Mesodermal cell (in vitro differentiated cells): ENCODE measurements around the gene LDLRAD4.
A peak's percentile ranks its signal among the peaks of the same experiment; 100 is the strongest.

Experiments
- H3K27ac ChIP-seq: 2 replicates; pipeline ENCODE4 v1.7.0; 2013; ENCODE audit warnings: mild to moderate bottlenecking, low read depth, low read length, moderate library complexity; ENCODE audit not compliant: severe bottlenecking
- H3K36me3 ChIP-seq: 2 replicates; pipeline ENCODE4 v1.7.1; 2013; ENCODE audit warnings: mild to moderate bottlenecking, low read length, moderate library complexity; ENCODE audit not compliant: control insufficient read depth, insufficient read depth
- H3K4me1 ChIP-seq: one replicate; pipeline ENCODE4 v1.7.1; 2013; ENCODE audit warnings: mild to moderate bottlenecking, low read length; ENCODE audit not compliant: insufficient read depth, control insufficient read depth, poor library complexity, severe bottlenecking
- H3K4me3 ChIP-seq: 2 replicates; pipeline ENCODE4 v1.7.0; 2013; ENCODE audit warnings: low read length, control low read depth, mild to moderate bottlenecking; ENCODE audit not compliant: insufficient read depth, poor library complexity, severe bottlenecking; ENCODE audit errors: extremely low read depth
- H3K9me3 ChIP-seq: 2 replicates; pipeline ENCODE4 v1.7.1; 2013; ENCODE audit warnings: mild to moderate bottlenecking, low read length, moderate library complexity; ENCODE audit not compliant: control insufficient read depth
- WGBS, 2 experiments: methylation state at CpG; one replicate each; pipeline ENCODE4 v1.1.5; 2013; ENCODE audit warnings: missing lambda C conversion rate in 2 of 2; ENCODE audit not compliant: insufficient coverage in 2 of 2; 5-methylcytosine and 5-hydroxymethylcytosine counted together

Gene LDLRAD4

GRCh38 chr18:13199169-13199568 lies 19.4 kb upstream of the LDLRAD4 start:
- 40 to 100% methylated on average over 1 of the region's 3 CpGs for WGBS, 2 experiments
- Histone ChIP-seq H3K36me3 (no peaks in the 10 kb centered on the region), H3K4me1 (no peaks in the 10 kb centered on the region), H3K9me3 (peaks cover 3% of the 10 kb centered on the region), H3K4me3 (no peak overlapping the region), H3K27ac (no peak overlapping the region)

- no CpG with 5 or more reads among the region's 3 CpGs for WGBS, 2 experiments
- Histone ChIP-seq H3K4me1 (no peaks in the 10 kb centered on the region), H3K27ac (no peak overlapping the region), H3K4me3 (no peak overlapping the region), H3K36me3 (no peaks in the 10 kb centered on the region), H3K9me3 (peaks cover 3% of the 10 kb centered on the region)
These were observed 17.3 kb upstream of the LDLRAD4 start for GRCh38 chr18:13201292-13201691.

- no peaks in the 10 kb centered on the region for H3K36me3 ChIP-seq
- H3K9me3 ChIP-seq = peaks cover 3% of the 10 kb centered on the region
- 86 to 92% methylated on average over 7 to 8 of the region's 8 CpGs for WGBS, 2 experiments
- no peak overlapping the region for H3K4me3 ChIP-seq
- no peak overlapping the region for H3K27ac ChIP-seq
- no peaks in the 10 kb centered on the region for H3K4me1 ChIP-seq
These were observed 16.0 kb upstream of the LDLRAD4 start for GRCh38 chr18:13202571-13202970.

- 70 to 93% methylated on average over 2 to 3 of the region's 6 CpGs for WGBS, 2 experiments
These were observed 12.3 kb upstream of the LDLRAD4 start for GRCh38 chr18:13206301-13206700.

GRCh38 chr18:13207294-13207693 lies 11.3 kb upstream of the LDLRAD4 start:
- 94 to 98% methylated on average over 3 to 6 of the region's 6 CpGs for WGBS, 2 experiments

More at GRCh38 chr18:13206301-13206700, 12.3 kb upstream of the LDLRAD4 start:
- Histone ChIP-seq H3K4me3 (no peak overlapping the region), H3K27ac (no peak overlapping the region), H3K4me1 (no peaks in the 10 kb centered on the region), H3K36me3 (no peaks in the 10 kb centered on the region), H3K9me3 (no peaks in the 10 kb centered on the region)

GRCh38 chr18:13211534-13211933 lies 7.0 kb upstream of the LDLRAD4 start:
- 59 to 63% methylated on average over 3 to 5 of the region's 7 CpGs for whole genome bisulfite sequencing, 2 experiments
- Histone ChIP-seq H3K36me3 (no peaks in the 10 kb centered on the region), H3K4me1 (no peaks in the 10 kb centered on the region), H3K27ac (no peak overlapping the region), H3K9me3 (no peaks in the 10 kb centered on the region), H3K4me3 (no peak overlapping the region)

More at GRCh38 chr18:13207294-13207693, 11.3 kb upstream of the LDLRAD4 start:
- Histone ChIP-seq H3K4me1 (no peaks in the 10 kb centered on the region), H3K9me3 (no peaks in the 10 kb centered on the region), H3K36me3 (no peaks in the 10 kb centered on the region), H3K27ac (no peak overlapping the region), H3K4me3 (no peak overlapping the region)

- H3K27ac ChIP-seq = no peak overlapping the region
- H3K36me3 ChIP-seq = no peaks in the 10 kb centered on the region
- no peaks in the 10 kb centered on the region for H3K9me3 ChIP-seq
- 82 to 87% methylated on average over 9 to 14 of the region's 18 CpGs for WGBS, 2 experiments
- H3K4me1 ChIP-seq = no peaks in the 10 kb centered on the region
- H3K4me3 ChIP-seq = no peak overlapping the region
These were observed 5.3 kb upstream of the LDLRAD4 start for GRCh38 chr18:13213036-13213795.

GRCh38 chr18:13214609-13215008 lies 4.0 kb upstream of the LDLRAD4 start:
- H3K4me3 ChIP-seq = no peak overlapping the region
- WGBS, 2 experiments = 100% methylated on average over 1 of the region's 1 CpG; no CpG with 5 or more reads in 1 of the 2 experiments
- peaks cover 4% of the 10 kb centered on the region for H3K4me1 ChIP-seq
- H3K9me3 ChIP-seq = no peaks in the 10 kb centered on the region
- no peaks in the 10 kb centered on the region for H3K36me3 ChIP-seq
- no peak overlapping the region for H3K27ac ChIP-seq

- Histone ChIP-seq H3K4me1 (peaks cover 15% of the 10 kb centered on the region), H3K9me3 (no peaks in the 10 kb centered on the region), H3K4me3 (no peak overlapping the region), H3K36me3 (no peaks in the 10 kb centered on the region), H3K27ac (no peak overlapping the region)
- 17 to 28% methylated on average over 2 to 4 of the region's 8 CpGs for WGBS, 2 experiments
These were observed 2.4 kb upstream of the LDLRAD4 start for GRCh38 chr18:13216092-13216582.

GRCh38 chr18:13216711-13217465 lies 1.7 kb upstream of the LDLRAD4 start:
- Histone ChIP-seq H3K4me3 (peak overlapping the region; percentile 57), H3K9me3 (no peaks in the 10 kb centered on the region), H3K36me3 (no peaks in the 10 kb centered on the region), H3K4me1 (peaks cover 23% of the 10 kb centered on the region), H3K27ac (no peak overlapping the region)
- 5 to 7% methylated on average over 22 to 53 of the region's 59 CpGs for WGBS, 2 experiments
